HG02610 (cell line): Measurements from ENCODE around the gene PDIA5.

Experiments used
- ATAC-seq: cut with Tn5 transposase; IDR thresholded peaks from one replicate; pipeline ENCODE4 v1.9.1; 2021; ENCODE audit warnings: mild to moderate bottlenecking, moderate library complexity; ENCODE audit not compliant: unreplicated experiment

PDIA5 gene

GRCh38 chr3:123159926-123160635 is 93.3 kb downstream of the PDIA5 start:
- no peak for ATAC-seq

GRCh38 chr3:123161167-123161566 is 94.3 kb downstream of the PDIA5 start:
- no peak for ATAC-seq

DNA sequence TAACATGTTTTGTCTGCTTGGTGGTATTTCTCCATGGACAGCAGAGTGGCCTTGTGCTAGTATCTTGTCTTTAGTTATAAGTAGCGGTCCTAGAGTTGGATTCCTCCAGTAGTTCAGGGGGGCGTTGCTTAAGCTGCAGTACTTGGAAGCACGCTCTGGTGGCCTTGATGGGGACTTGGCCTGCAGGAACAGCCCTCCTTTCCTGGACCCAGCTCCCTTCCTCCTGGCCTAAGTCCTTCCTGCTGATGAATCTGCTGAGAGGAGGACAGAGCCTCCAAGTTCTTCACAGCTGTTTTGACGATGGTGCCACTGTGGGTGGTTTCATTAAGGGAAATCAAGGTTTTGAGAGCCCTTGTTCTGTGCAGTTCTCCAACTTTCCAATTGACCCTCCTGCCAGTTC is 96.3 kb downstream of the PDIA5 start:
- ATAC-seq: no peak

DNA sequence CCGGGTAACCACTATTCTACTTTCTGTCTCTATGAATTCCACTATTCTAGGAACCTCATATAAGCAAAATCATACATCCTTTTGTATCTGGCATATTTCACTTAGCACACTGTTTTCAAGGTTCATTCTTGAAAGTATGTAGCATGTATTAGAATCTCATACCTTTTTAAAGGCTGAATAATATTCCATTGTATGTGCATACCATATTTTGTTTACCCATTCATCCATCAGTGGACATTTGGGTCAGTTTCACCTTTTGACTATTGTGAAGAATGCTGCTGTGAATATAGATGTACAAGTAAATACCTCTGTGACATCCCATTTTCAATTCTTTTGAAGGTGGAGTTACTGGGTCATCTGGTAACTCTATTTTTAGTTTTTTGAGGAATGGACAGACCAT is 98.3 kb downstream of the PDIA5 start:
- no peak for ATAC-seq

DNA sequence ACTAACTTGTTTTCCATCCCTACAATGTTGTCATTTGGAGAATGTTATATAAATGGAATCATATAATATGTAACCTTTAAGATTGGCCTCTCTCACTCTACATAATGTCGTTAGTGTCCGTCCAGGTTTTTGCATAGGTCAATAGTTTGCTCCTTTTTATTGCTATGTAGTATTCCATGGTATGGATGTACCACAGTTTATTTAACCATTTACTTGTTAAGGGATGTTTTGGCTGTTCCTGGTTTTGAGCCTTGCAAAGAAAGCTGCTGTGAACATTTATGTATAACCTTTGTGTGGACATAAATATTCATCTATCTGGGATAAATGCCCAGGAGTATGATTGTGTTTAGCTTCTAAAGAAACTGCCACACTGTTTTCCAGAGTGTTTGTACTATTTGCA is 100.9 kb downstream of the PDIA5 start:
- no peak for ATAC-seq

- no peak for ATAC-seq
These were observed 101.3 kb downstream of the PDIA5 start for GRCh38 chr3:123168122-123168521.

GRCh38 chr3:123168605-123169004 is 101.8 kb downstream of the PDIA5 start:
- ATAC-seq: no peak

DNA sequence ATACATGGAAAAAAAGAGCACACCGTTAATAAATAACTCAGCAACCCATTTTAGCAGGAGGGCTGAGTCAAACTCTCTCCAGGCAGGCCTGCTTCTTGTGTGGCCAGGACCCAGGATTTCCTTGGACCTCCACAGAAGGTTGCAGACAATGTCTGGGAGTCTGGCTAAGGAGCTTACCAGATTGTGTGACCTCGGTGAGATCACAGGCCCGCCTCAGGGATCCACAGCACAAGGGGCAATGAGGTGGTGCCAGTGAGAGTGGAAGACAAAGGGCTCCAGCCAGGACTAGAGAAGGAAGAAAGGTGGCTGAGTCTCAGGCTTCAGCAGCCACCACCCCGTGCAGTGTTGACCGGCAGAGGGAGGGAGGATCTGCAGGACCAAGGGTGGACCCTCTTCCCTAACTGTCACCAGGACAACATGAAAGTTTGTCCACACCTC is 102.7 kb downstream of the PDIA5 start:
- ATAC-seq: no peak

DNA sequence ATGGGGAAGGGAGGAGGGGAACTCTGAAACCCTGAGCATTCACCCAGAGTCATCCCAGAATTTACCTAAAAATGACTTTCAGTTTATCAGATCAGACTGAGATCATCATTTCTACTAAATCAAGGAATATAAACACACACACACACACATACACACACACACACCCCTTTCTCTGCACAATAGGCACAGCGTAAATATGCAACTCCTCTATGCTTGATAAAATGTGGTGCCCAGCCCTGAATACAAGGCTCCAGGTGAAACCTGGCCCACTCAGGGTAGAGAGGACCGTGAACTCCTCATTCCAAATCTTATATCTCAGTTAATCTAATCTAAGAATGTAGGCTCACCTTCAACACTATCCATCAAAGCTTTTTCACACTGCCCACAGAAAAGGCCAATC is 103.1 kb downstream of the PDIA5 start:
- no peak for ATAC-seq

DNA sequence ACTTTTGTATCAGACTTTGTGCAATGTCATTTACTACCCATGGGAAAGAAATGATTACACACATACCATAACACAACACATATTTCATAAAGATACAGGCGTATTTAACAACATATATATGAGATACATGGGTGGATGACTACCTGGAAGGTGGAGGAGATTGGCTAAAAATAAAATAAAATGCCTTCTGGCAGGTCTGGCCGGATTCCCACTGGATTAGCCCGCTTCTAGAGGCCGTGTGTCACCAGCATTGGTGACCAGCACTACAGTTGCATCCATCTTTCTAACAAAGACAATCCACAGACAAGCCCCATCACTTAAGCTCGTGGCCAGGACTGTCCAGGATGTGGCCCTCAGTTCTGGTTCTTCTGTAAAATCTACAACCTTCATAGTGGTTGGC is 114.0 kb downstream of the PDIA5 start:
- no peak for ATAC-seq

GRCh38 chr3:123186695-123187094 is 119.9 kb downstream of the PDIA5 start:
- no peak for ATAC-seq

- ATAC-seq: no peak
These were observed 121.2 kb downstream of the PDIA5 start for GRCh38 chr3:123188058-123188457.

GRCh38 chr3:123193448-123194101 is 126.8 kb downstream of the PDIA5 start:
- ATAC-seq: no peak

- no peak for ATAC-seq
These were observed 127.7 kb downstream of the PDIA5 start for GRCh38 chr3:123194552-123194951.

GRCh38 chr3:123198372-123198771 is 131.5 kb downstream of the PDIA5 start:
- no peak for ATAC-seq

DNA sequence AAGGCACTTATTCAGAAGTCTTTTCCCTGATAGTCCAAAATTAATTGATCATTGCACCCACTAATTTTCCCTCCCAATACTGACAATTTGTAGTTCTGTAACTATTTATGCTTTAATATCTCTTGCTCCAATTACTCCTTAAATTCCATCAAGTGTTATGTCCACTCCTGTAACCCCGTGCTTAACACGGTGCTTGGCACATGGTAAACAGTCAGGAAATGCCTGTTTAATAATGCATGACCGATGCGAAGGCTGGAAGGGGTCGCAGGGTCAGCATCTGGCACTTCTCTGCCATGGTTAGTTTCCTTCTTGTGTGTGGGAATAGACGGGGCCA is 134.4 kb downstream of the PDIA5 start:
- no peak for ATAC-seq

DNA sequence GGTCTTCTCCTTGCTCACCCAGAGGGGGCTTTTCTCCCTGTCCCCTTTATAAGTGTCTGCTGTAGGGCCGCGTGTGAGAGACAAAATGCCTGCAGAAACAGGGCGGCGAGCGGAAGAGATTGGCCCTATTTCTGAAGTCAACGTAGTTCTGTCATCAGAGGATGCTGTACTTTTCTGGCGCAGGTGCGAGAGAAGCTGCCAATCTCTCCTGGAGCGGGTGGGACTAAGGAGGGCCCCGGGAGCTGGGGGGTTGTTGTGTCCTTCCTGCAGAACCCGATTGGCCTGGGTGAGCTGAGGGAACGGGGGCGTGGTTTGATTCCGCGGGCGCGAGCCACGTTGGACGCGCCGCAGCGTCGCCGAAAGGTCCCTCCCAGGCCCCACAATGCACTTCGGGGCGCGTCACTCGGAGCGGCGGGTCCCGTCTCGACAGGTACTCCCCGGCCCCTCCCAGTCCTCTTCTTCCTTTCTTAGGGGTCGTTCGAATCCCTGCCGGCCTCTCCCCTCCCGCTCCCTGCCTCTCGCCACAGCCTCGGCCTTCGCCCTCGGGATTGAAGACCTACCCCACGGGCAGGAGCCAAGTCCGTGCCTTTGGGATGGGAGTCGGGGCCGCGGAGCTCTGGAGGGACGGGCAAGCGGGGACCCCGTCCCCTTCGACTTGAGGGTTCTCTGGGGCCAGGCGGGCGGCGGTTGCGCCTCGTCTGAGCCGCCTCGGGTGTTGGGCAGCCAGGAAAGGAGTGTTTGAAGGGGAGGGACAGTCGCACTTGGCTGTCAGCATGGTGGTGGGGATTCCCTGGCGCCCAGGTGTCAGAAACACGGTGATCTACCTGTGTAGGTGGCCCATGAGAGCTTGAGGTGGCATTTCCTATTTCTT is 135.0 kb downstream of the PDIA5 start, which contains the start of gene SEC22A:
SEC22A (plus strand) TSS at position 387 of the 871 bp plus-strand sequence. CDS start 7,275 bp downstream, outside the sequence.
- peak; percentile 99 for ATAC-seq

DNA sequence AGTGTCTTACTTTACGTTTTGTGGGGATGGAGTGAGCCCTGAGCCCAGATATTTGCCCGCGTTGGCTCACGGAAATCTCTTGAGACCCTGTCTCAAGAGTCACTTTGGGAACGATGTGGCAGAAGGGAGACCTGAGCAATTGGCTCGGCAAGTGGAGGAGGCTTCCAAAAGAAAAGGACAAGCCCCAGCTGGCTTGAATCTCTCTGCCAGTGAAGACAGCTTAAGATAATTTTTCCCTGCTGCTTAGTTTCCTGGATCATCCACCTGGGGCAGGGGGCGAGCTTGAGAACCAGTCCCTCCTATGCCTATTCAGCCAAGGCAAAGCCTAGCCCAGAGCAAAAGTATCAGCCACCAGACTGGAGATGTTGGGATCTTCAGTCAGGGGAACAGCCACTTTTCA is 135.6 kb downstream of the PDIA5 start:
- ATAC-seq: no peak
